GM10847 (cell line): ENCODE measurements around the gene TRIM66.

Experiments
- POLR2A ChIP-seq: IDR thresholded peaks from 2 replicates; pipeline ENCODE4 v1.6.1; 2011; ENCODE audit not compliant: insufficient read length; ENCODE audit errors: extremely low read depth

Gene TRIM66

DNA sequence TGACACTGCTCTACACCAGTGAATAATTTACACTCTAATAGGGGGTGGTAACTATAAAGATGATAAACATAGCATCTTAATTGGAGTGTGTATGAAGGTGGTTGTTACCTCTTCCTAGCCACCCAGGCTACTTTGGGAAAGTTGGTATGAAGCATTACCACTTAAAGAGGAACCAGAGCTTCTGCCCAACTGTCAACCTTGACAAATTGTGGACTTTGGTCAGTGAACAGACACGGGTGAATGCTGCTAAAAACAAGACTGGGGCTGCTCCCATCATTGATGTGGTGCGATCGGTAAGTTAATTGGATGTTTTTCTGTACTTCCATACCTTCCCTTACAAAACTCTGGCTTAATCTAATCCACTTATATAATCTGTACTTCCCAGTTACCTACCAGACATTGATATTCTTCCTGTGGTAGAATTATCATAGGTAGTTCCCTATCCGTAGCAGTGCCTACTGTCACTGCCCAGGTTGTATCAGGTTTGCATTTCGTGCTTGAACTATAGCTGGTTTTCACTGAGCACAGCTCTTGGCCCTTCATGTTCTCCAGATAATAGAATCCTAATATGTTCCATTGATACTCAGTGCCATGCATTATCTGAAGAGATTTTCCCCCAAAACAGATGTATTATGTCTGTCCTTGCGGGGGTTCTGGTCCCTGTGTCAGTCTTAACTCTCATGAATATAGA is 2.3 kb upstream of the TRIM66 start:
- TF ChIP-seq POLR2A: no peak

- no peak for TF ChIP-seq POLR2A
Measured at GRCh38 chr11:8683115-8683807, 796 bp upstream of the TRIM66 start.

GRCh38 chr11:8681837-8682302 is 595 bp downstream of the TRIM66 start:
- no peak for TF ChIP-seq POLR2A

- no peak for TF ChIP-seq POLR2A
Measured at GRCh38 chr11:8679006-8679405, 3.5 kb downstream of the TRIM66 start.

- TF ChIP-seq POLR2A: no peak
Measured at GRCh38 chr11:8676458-8676857, 6.0 kb downstream of the TRIM66 start.

GRCh38 chr11:8674859-8675258 is 7.6 kb downstream of the TRIM66 start:
- TF ChIP-seq POLR2A: no peak

- no peak for TF ChIP-seq POLR2A
Measured at GRCh38 chr11:8672346-8672745, 10.1 kb downstream of the TRIM66 start.

DNA sequence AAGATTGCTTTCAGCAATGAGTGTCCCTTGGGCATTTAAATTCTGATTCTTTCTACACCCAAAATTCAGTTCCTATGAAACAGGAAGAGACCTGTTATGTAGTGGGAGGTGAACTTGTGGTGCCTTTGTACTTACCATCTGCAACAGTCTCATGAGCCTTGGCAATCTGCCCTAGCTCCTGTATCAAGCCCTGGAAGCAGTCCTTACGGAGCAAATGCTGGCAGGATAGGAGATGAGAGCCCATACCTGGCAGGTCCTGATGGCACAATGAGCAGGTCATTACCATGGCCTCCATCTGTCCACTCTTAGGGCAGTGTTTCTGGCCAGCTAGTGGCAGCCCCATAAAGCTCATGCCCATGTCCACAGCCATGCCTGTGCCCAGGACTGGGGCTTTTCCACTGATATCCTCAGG is 10.8 kb downstream of the TRIM66 start:
- TF ChIP-seq POLR2A: no peak

- TF ChIP-seq POLR2A: no peak
Measured at GRCh38 chr11:8671193-8671612, 11.3 kb downstream of the TRIM66 start.

DNA sequence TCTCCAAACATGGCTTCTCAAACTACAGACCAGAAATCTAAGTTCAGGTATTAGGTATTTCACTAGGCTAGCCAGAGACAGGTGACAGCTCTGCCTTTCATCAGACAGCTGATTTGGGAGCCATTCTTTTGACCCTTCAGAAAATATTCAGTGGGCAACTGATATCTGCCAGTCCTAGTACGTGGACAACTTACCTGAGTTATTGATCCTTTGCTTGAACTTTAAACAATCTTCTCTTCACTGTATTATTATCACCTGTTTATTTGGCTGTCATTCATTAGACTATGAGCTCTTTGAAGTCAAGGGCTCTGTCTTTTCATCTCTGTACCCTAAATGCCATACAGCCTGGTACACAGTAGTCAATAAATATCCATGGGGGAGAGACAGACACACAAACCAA is 17.2 kb downstream of the TRIM66 start:
- TF ChIP-seq POLR2A: no peak

GRCh38 chr11:8661001-8661795 is 21.3 kb downstream of the TRIM66 start:
- TF ChIP-seq POLR2A: no peak

DNA sequence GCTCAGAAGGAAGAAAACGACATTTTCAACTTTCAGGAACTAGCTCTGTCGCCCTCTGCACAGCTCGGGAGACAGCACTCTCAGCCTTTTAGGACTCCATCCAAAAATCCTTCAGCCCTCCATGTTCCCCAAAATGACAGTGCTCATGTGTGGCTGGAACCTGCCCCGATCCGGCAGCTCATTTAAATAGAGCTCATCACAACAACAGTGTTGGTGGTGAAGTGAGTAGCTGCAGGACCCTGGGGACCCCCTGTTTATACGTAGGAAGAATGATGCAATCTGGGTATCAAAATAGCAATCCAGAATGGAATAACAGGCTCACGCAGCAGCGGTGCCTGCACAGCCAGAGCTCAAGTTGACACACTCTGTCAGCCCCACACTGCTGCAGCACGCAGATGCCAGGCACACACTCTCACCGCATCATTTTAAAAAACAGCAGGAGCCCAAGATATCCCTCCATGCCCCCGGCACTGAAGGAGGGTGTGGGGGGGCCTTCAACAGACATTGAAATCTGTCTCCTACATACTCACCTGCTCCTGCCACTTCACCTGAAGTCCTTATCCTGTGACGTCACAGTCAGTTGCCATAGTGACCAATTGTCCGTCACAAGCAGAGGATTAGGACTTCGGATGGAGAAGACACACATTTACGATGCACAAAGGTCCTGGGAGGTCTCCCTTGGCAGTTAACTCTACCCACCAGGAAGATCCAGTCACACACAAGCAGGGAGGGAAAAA is 24.0 kb downstream of the TRIM66 start:
- no peak for TF ChIP-seq POLR2A

DNA sequence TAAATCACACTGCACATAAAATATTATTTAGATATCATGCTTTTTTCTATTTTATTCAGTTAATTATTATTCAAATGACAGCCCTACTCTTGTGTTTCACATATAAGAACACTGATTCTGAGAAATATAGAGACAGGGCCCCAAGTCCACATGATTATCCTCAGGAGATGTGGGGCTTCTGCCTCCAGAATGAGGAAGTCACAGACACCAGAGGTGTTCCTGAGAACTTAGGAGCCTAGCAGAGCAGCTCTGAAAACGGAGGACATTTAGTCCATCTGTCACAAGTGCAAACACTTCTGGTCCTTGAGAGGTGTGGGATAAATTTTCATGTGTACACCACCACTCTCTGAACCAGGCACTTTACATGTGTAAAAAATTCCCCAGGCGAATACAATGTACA is 26.2 kb downstream of the TRIM66 start:
- TF ChIP-seq POLR2A: no peak

- TF ChIP-seq POLR2A: no peak
Measured at GRCh38 chr11:8654503-8654902, 28.0 kb downstream of the TRIM66 start.

DNA sequence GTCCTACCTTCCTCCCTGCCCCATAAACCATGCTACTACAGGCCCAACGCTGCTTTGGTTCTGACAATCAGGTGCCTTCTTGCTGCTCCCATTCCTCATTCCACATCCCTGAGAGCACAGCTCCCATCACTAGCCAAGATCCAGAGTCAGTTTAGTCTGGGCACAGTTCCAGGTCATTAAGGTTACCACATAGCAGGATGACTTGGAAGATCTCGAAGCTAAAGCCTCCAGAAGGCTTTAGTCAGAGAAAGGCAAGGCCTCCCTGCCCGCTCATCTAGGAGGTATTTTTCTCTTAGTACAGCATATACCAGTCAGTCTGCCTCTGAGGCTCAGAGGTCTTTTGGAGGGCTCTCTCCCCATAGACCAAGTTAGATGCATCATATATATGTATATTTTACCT is 30.3 kb downstream of the TRIM66 start:
- no peak for TF ChIP-seq POLR2A

DNA sequence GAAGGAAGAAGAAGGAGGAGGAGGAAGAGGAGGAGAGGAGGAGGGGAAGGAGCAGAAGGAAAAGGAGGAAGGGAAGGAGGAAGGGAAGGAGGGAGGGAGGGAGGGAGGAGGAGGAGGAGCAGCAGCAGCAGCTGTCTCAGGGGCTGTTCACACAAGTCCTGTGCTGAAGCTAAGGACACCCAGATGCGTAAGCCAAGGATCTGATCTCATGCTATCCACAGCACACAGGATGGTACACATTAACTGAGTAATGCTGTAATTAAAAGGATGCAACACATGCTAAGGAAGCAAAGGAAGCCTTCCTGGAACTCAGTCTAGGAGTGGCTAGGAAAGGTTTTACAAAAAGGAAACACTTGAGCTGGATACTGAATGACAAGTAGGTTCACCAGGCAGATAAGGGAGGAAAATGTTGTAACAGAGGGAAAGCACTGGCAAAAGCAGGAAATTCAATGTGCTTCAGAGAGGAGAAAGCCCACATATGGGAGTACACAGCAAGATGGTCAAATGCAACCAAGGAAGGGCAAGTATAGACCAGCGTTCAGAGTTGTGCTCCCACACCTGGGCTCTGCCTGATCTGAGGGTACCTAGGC is 32.0 kb downstream of the TRIM66 start:
- no peak for TF ChIP-seq POLR2A
